ENCODE results near the gene ARF6. TPM values are rescaled to one million over a fixed set of nuclear protein-coding genes. Genes with fewer than 3 reads are reported as not detected.

The ARF6 gene
- total and polyA plus RNA-seq, 10 of the 15 experiments (the other 5 are each of a cell fraction or from before 2014, with no cell fraction given): 46.8 to 128 (median 71.9) TPM

GRCh38 chr14:49852301-49853157 is 40.4 kb upstream of the ARF6 start, which contains the start of gene NEMF (continued):
- TF ChIP-seq ZNF207 (IDR thresholded peaks at IDR 0.05; ENCODE audit: borderline replicate concordance) (0 out of 2 replicates have a peak, but pooled peaks have one; percentile 68), ESRRA (IDR thresholded peaks at IDR 0.05; ENCODE audit: low read length) (0 out of 2 replicates have a peak, but pooled peaks have one; percentile 9), ATF7 (IDR thresholded peaks at IDR 0.05; ENCODE audit: low read depth) (peak; percentile 64), ZNF274 (IDR thresholded peaks at IDR 0.05; ENCODE audit: insufficient read depth, insufficient read length) (no peak), ZNF217 (IDR thresholded peaks at IDR 0.05) (no peak), NFIC (IDR thresholded peaks at IDR 0.05; ENCODE audit: low read depth, low read length) (no peak), MTA3 (IDR thresholded peaks at IDR 0.05; ENCODE audit: borderline replicate concordance, low read length) (no peak; the same call in 1 of the 2 replicates), IRF4 (IDR thresholded peaks at IDR 0.05; ENCODE audit: low read depth, low read length) (no peak), PAX8 (IDR thresholded peaks at IDR 0.05) (no peak), SUZ12 (IDR thresholded peaks at IDR 0.05; ENCODE audit: unreplicated experiment) (no peak), SMC3 (IDR thresholded peaks at IDR 0.05; ENCODE audit: borderline replicate concordance, low read length) (no peak; the same call in 1 of the 2 replicates), BCLAF1 (IDR thresholded peaks at IDR 0.05) (no peak), CHD4 (IDR thresholded peaks at IDR 0.05) (no peak), CBFB (IDR thresholded peaks at IDR 0.05; ENCODE audit: low read depth) (peak; percentile 64; the same call in 1 of the 2 replicates), YBX1 (IDR thresholded peaks at IDR 0.05) (no peak), DPF2 (IDR thresholded peaks at IDR 0.05) (no peak)
- TF ChIP-seq, protein P1, sequence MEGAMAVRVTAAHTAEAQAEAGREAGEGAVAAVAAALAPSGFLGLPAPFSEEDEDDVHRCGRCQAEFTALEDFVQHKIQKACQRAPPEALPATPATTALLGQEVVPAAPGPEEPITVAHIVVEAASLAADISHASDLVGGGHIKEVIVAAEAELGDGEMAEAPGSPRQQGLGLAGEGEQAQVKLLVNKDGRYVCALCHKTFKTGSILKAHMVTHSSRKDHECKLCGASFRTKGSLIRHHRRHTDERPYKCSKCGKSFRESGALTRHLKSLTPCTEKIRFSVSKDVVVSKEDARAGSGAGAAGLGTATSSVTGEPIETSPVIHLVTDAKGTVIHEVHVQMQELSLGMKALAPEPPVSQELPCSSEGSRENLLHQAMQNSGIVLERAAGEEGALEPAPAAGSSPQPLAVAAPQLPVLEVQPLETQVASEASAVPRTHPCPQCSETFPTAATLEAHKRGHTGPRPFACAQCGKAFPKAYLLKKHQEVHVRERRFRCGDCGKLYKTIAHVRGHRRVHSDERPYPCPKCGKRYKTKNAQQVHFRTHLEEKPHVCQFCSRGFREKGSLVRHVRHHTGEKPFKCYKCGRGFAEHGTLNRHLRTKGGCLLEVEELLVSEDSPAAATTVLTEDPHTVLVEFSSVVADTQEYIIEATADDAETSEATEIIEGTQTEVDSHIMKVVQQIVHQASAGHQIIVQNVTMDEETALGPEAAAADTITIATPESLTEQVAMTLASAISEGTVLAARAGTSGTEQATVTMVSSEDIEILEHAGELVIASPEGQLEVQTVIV (IDR thresholded peaks at IDR 0.05; ENCODE audit: borderline replicate concordance, partially characterized antibody): peak; percentile 30
- TF ChIP-seq, protein P2, sequence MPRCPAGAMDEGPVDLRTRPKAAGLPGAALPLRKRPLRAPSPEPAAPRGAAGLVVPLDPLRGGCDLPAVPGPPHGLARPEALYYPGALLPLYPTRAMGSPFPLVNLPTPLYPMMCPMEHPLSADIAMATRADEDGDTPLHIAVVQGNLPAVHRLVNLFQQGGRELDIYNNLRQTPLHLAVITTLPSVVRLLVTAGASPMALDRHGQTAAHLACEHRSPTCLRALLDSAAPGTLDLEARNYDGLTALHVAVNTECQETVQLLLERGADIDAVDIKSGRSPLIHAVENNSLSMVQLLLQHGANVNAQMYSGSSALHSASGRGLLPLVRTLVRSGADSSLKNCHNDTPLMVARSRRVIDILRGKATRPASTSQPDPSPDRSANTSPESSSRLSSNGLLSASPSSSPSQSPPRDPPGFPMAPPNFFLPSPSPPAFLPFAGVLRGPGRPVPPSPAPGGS (IDR thresholded peaks at IDR 0.05; ENCODE audit: borderline replicate concordance, insufficient read depth, low read depth, low read length, poor library complexity, severe bottlenecking): no peak
- TF ChIP-seq, protein P3, sequence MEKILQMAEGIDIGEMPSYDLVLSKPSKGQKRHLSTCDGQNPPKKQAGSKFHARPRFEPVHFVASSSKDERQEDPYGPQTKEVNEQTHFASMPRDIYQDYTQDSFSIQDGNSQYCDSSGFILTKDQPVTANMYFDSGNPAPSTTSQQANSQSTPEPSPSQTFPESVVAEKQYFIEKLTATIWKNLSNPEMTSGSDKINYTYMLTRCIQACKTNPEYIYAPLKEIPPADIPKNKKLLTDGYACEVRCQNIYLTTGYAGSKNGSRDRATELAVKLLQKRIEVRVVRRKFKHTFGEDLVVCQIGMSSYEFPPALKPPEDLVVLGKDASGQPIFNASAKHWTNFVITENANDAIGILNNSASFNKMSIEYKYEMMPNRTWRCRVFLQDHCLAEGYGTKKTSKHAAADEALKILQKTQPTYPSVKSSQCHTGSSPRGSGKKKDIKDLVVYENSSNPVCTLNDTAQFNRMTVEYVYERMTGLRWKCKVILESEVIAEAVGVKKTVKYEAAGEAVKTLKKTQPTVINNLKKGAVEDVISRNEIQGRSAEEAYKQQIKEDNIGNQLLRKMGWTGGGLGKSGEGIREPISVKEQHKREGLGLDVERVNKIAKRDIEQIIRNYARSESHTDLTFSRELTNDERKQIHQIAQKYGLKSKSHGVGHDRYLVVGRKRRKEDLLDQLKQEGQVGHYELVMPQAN (conservative IDR thresholded peaks at IDR 0.05): peak; percentile 70
